OCI-LY7 (cell line): ENCODE measurements around the gene MGME1.

Source experiments
- CTCF ChIP-seq: fragments of 200-600 bp; sonication (generic); conservative IDR thresholded peaks from 2 replicates; pipeline ENCODE4 v1.5.1; 2014; ENCODE audit warnings: mild to moderate bottlenecking, antibody characterized with exemption, low read length, moderate library complexity, mixed read lengths
- EZH2phosphoT487 ChIP-seq: fragments of 200-600 bp; sonication (generic); IDR thresholded peaks from 2 replicates; pipeline ENCODE4 v1.6.1; 2018; ENCODE audit warnings: low read depth, borderline replicate concordance, mild to moderate bottlenecking, mixed run types, antibody characterized with exemption, low read length, moderate library complexity, mixed read lengths

- TF ChIP-seq EZH2phosphoT487 (no peak), CTCF (no peak)
Observed at GRCh38 chr20:17933711-17934110, 35.1 kb upstream of the MGME1 start.
